K562 (cell line): Measurements from ENCODE around the gene SPRY2. TPM values are rescaled to one million over a fixed set of nuclear protein-coding genes. Genes with fewer than 3 reads are reported as not detected.

Experiments
- ATAC-seq: fragments of 200-7000 bp; cut with Tn5 transposase; 3 replicates; pipeline ENCODE4 v1.9.1; 2020; ENCODE audit warnings: moderate library complexity
- BruUV-seq: library from RNA; stranded (reverse); fragments of 400-500 nt; replicated peaks from 2 replicates; lab custom pipeline; 2021; lab: Mats Ljungman, UMichigan
- CTCF ChIA-PET: fragments of 300-600 bp; formaldehyde crosslinking; extraction: SDS; loops from one replicate; lab custom pipeline; 2021; ENCODE audit warnings: low intra/inter-chr PET ratio; lab: Yijun Ruan, JAX
- POLR2A ChIA-PET: fragments of 300-600, 350-650 bp; sonication (Branson Sonifier 250); formaldehyde crosslinking; extraction: SDS; loops from one replicate; lab custom pipeline; 2021; ENCODE audit warnings: antibody characterized with exemption, inconsistent platforms; lab: Yijun Ruan, JAX
- DNase-seq, 4 experiments: peaks; one replicate each; pipeline versions ENCODE4 v3.0.0 to v3.0.0-alpha.2; 2011 to 2018; ENCODE audit warnings: low spot score in 3 of 4, mixed read lengths in 3 of 4; ENCODE audit errors: extremely low read depth in 1 of 4
- FAIRE-seq: peaks from 2 replicates; lab custom pipeline; 2011; peaks lifted over from hg19 to GRCh38; lab: Jason Lieb, UNC
- H2AFZ ChIP-seq: 2 replicates; pipeline ENCODE4 v1.6.0; 2011; ENCODE audit warnings: low read depth, low read length, control low read depth, inconsistent platforms
- H3K27ac ChIP-seq: fragments of 200-600 bp; 3 replicates; pipeline ENCODE4 v1.8.0; 2011; ENCODE audit warnings: low read depth, mild to moderate bottlenecking, control low read depth, inconsistent platforms, low read length, moderate library complexity, mixed read lengths; ENCODE audit errors: extremely low read depth
- H3K27me3 ChIP-seq, 2 experiments: fragments of 300-600 bp in 1 of 2; 2 replicates in 1 of 2; 3 replicates in 1 of 2; pipeline versions ENCODE4 v1.6.0 to v1.8.0; 2011; ENCODE audit warnings: inconsistent platforms in 2 of 2, low read length in 2 of 2, mild to moderate bottlenecking in 1 of 2, mixed read lengths in 1 of 2, moderate library complexity in 1 of 2; ENCODE audit not compliant: control insufficient read depth in 2 of 2, insufficient read depth in 2 of 2
- H3K36me3 ChIP-seq: fragments of 300-600 bp; 3 replicates; pipeline ENCODE4 v1.8.0; 2011; ENCODE audit warnings: mild to moderate bottlenecking, low read length, inconsistent platforms; ENCODE audit not compliant: control insufficient read depth, insufficient read depth
- H3K4me1 ChIP-seq, 2 experiments: fragments of 200-600 bp in 1 of 2; replicated peaks in 1 of 2; 2 replicates in 1 of 2; 3 replicates in 1 of 2; pipeline versions ENCODE4 v1.5.1 to v1.8.0; 2011; ENCODE audit warnings: inconsistent platforms in 2 of 2, low read length in 2 of 2, mild to moderate bottlenecking in 1 of 2, mixed read lengths in 1 of 2, moderate library complexity in 1 of 2; ENCODE audit not compliant: control insufficient read depth in 2 of 2, insufficient read depth in 2 of 2
- H3K4me2 ChIP-seq: 2 replicates; pipeline ENCODE4 v1.6.1; 2011; ENCODE audit warnings: low read length, control low read depth, inconsistent platforms, mixed read lengths; ENCODE audit not compliant: insufficient read depth
- H3K4me3 ChIP-seq: fragments of 200-600 bp; sonication (generic), shearing (Covaris generic); 2 replicates; pipeline ENCODE4 v1.5.1; 2016; ENCODE audit warnings: control low read depth, inconsistent platforms
- H3K79me2 ChIP-seq: fragments of 200-600 bp; 3 replicates; pipeline ENCODE4 v1.8.0; 2011; ENCODE audit warnings: low read length, inconsistent platforms; ENCODE audit not compliant: control insufficient read depth, insufficient read depth
- H3K9ac ChIP-seq, 2 experiments: 2 replicates each; pipeline versions ENCODE4 v1.6.0 to v1.6.1; 2011; ENCODE audit warnings: low read depth in 2 of 2, low read length in 2 of 2, control low read depth in 1 of 2, inconsistent platforms in 1 of 2, mild to moderate bottlenecking in 1 of 2, mixed read lengths in 1 of 2; ENCODE audit not compliant: insufficient read depth in 1 of 2
- H3K9me1 ChIP-seq: one replicate; pipeline ENCODE4 v1.6.0; 2011; ENCODE audit warnings: inconsistent platforms, mild to moderate bottlenecking, low read length, moderate library complexity; ENCODE audit not compliant: control insufficient read depth, insufficient read depth
- H3K9me3 ChIP-seq: replicated peaks from 2 replicates; pipeline ENCODE4 v1.5.1; 2011; ENCODE audit warnings: low read depth, low read length, inconsistent platforms; ENCODE audit not compliant: control insufficient read depth, insufficient read depth
- H4K20me1 ChIP-seq: replicated peaks from 2 replicates; pipeline ENCODE4 v1.6.1; 2011; ENCODE audit warnings: low read length, inconsistent platforms, mixed read lengths; ENCODE audit not compliant: control insufficient read depth, insufficient read depth
- KAT2B ChIP-seq: IDR thresholded peaks from one replicate; pipeline ENCODE4 v1.6.1; 2012; ENCODE audit warnings: low read depth, mild to moderate bottlenecking, control low read depth, inconsistent platforms, low read length, moderate library complexity
- NFXL1 ChIP-seq: fragments of 450-650 bp; formaldehyde crosslinking; IDR thresholded peaks from 2 replicates; pipeline ENCODE4 v1.4.0; 2021; ENCODE audit warnings: mild to moderate bottlenecking
- PTRF ChIP-seq: fragments of 450-650 bp; IDR thresholded peaks from 2 replicates; pipeline ENCODE4 v1.6.1; 2016; ENCODE audit warnings: mild to moderate bottlenecking, missing genetic modification characterization, missing compliant biosample characterization
- ZNF280A ChIP-seq: fragments of 450-650 bp; IDR thresholded peaks from 2 replicates; pipeline ENCODE4 v1.6.1; 2018; ENCODE audit warnings: mild to moderate bottlenecking, low read depth; ENCODE audit not compliant: partially characterized antibody
- WGBS: fragments of 100-300 bp; shearing (Covaris generic); methylation state at CpG from one replicate; pipeline ENCODE4 v1.1.6; 2016; ENCODE audit warnings: low coverage, mixed read lengths; ENCODE audit not compliant: insufficient coverage; ENCODE audit errors: missing lambda C conversion rate; 5-methylcytosine and 5-hydroxymethylcytosine counted together
- in situ Hi-C: fragments of 300-500 bp; cut with MboI; formaldehyde crosslinking; loops from 4 replicates; pipeline ENCODE4 v1.15.0; 2018; ENCODE audit warnings: inconsistent platforms, mixed read lengths
- intact Hi-C: fragments of 100-400 bp; cut with micrococcal nuclease; formaldehyde crosslinking; loops from 2 replicates; pipeline ENCODE4 v1.14.2; 2022
- polyA plus RNA-seq, 8 experiments: library from polyadenylated mRNA; depleted of rRNA in 4 of 8; stranded (reverse) in 5 of 8; unstranded in 3 of 8; fragments of >200 nt; fragmentation: Nextera tagmentation in 2 of 8; fragmentation: Illumina TruSeq in 1 of 8; extraction: Ambion mirVana in 2 of 8; extraction: Trizol in 1 of 8; gene quantifications; 2 replicates each; pipeline versions ENCODE4 v1.2.1 to v1.2.3, GENCODE V29; 2011 to 2014; ENCODE audit warnings: inconsistent platforms in 1 of 8, missing spikeins in 1 of 8
- total RNA-seq, 7 experiments: library from RNA; depleted of rRNA in 6 of 7; stranded (reverse); fragments of >200 nt in 6 of 7; fragmentation: Illumina TruSeq in 2 of 7; extraction: Trizol in 2 of 7; gene quantifications; 2 replicates each; pipeline versions ENCODE4 v1.2.1 to v1.2.3, GENCODE V29; 2011 to 2021; ENCODE audit warnings: low replicate concordance in 1 of 7

SPRY2 gene
- total and polyA plus RNA-seq, 9 of the 15 experiments (the other 6 are each of a cell fraction or from before 2014, with no cell fraction given): 1.8 to 7.8 (median 3.4) TPM

- TF ChIP-seq PTRF (tag) (no peak), ZNF280A (no peak), KAT2B (no peak)
These were observed 43.8 kb downstream of the SPRY2 start (continued) for GRCh38 chr13:80297094-80297493.

- in situ Hi-C loops: no loop called here
- WGBS: 4% methylated on average over 3 of the region's 7 CpGs
- Histone ChIP-seq H3K36me3 (no peaks in the 10 kb centered on the region), H3K4me3 (no peak overlapping the region), H4K20me1 (no peaks in the 10 kb centered on the region), H3K79me2 (no peaks in the 10 kb centered on the region), H3K27ac (no peak overlapping the region), H2AFZ (no peak overlapping the region), H3K4me1 (no peaks in the 10 kb centered on the region; a peak in 1 of 5 replicates), H3K27me3 (no peaks in the 10 kb centered on the region), H3K9me3 (no peaks in the 10 kb centered on the region), H3K9ac (no peak overlapping the region), H3K4me2 (no peak overlapping the region), H3K9me1 (no peaks in the 10 kb centered on the region)
- CTCF ChIA-PET: no interaction called here
- intact Hi-C loops: no loop called here
- ATAC-seq (no peak), DNase-seq (no peak), FAIRE-seq (no peak)
- POLR2A ChIA-PET: interaction anchor here (0.6 kb wide), 1 partner anchor 41 kb away, joined by 4 read pairs; no protein-coding TSS in a partner anchor
- TF ChIP-seq NFXL1 (CRISPR knock-in tag): no peak
- BruUV-seq: no TSS peak
These were observed 44.3 kb downstream of the SPRY2 start for GRCh38 chr13:80296638-80297037.
